Prostate gland (tissue), 2 donors: Measurements from ENCODE around the gene CTXND1.
"Not testable (repeated sequence)": the region's sequence is repeated elsewhere in the genome, so short reads cannot be mapped to it uniquely, and the experiment has no call there.

Experiments
- CTCF ChIP-seq, 4 experiments: fragments of 200-600 bp in 2 of 4; fragments of 450-650 bp in 2 of 4; sonication (generic) in 2 of 4; IDR thresholded peaks; 1 replicate in 3 of 4; 2 replicates in 1 of 4; pipeline ENCODE4 v1.5.1; 2016 to 2019; ENCODE audit warnings: antibody characterized with exemption in 4 of 4, mild to moderate bottlenecking in 2 of 4, moderate library complexity in 2 of 4
- POLR2A ChIP-seq: fragments of 450-650 bp; IDR thresholded peaks from one replicate; pipeline ENCODE4 v1.6.1; 2016; ENCODE audit warnings: antibody characterized with exemption, mild to moderate bottlenecking
- POLR2AphosphoS5 ChIP-seq: sonication (generic); formaldehyde crosslinking; IDR thresholded peaks from one replicate; pipeline ENCODE4 v1.6.1; 2017; ENCODE audit warnings: antibody characterized with exemption

DNA sequence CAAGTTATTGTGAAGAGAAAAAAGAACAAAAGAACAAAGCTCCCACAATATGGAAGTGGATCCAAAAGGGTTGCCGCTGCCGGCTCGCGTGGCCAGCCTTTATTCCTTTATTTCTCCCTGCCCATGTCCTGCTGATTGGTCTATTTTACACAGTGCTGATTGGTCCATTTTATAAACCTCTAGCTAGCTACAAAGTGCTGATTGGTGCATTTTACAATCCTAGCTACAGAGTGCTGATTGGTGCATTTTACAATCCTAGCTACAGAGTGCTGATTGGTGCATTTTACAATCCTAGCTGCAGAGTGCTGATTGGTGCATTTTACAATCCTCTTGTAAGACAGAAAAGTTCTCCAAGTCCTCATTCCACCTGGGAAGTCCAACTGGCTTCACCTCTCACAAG lies 43.8 kb upstream of the CTXND1 start:
- TF ChIP-seq POLR2AphosphoS5; CTCF (IDR thresholded peaks at IDR 0.05); POLR2A: not testable (repeated sequence)
